Measurements from ENCODE around the gene UBR2. TPM values are rescaled to one million over a fixed set of nuclear protein-coding genes. Genes with fewer than 3 reads are reported as not detected.
"Not testable (repeated sequence)": the region's sequence is repeated elsewhere in the genome, so short reads cannot be mapped to it uniquely, and the experiment has no call there.

Gene UBR2
- total RNA-seq, 1 donor from 2014 or later: 17.8 TPM

DNA sequence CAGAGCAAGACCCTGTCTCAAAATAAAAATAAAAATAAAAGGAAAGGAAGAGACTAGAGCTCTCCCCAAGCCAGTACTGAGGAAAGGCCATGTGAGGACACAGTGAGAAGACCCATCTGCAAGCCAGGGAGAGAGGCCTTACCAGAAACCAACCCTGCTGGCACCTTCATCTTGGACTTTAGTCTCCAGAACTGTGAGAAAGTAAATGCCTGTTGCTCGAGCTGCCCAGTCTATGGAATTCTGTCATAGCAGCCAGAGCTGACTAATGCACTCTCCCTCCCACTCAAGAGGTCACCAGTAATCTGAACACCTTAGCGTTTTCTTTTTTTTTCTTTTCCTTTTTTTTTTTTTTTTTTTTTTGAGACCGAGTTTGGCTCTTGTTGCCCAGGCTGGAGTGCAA is 165.9 kb downstream of the UBR2 start:
- no peaks in the 10 kb centered on the region for H3K27me3 ChIP-seq
- intact Hi-C loops (cut with DNase I): no loop called here

DNA sequence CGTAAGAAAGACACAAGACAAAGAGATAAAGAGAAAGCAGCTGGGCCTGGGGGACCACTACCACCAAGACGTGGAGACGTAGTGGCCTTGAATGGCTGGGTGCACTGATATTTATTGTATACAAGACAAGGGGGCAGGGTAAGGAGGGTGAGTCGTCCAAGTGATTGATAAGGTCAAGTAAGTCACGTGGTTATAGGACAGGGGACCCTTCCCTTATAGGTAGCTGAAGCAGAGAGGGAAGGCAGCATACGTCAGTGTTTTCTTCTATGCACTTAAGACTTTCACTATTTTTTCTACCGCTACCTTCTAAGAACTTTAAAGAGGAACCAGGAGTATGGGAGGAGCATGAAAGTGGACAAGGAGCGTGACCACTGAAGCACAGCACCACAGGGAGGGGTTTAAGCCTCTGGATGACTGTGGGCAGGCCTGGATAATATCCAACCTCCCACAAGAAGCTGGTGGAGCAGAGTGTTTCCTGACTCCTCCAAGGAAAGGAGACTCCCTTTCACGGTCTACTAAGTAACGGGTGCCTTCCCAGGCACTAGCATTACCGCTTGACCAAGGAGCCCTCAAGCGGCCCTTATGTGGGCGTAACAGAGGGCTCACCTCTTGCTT is 170.1 kb downstream of the UBR2 start:
- intact Hi-C loops (cut with DNase I); H3K4me3 ChIP-seq; H3K36me3 ChIP-seq; H3K4me1 ChIP-seq; H3K27me3 ChIP-seq; DNase-seq (ENCODE audit: low spot score in 2 of 2); H3K9me3 ChIP-seq; H3K27ac ChIP-seq: not testable (repeated sequence)

More for the DNA sequence above, 165.9 kb downstream of the UBR2 start:
- no peak for DNase-seq (ENCODE audit: low spot score in 2 of 2)
- no peaks in the 10 kb centered on the region for H3K36me3 ChIP-seq
- H3K27ac ChIP-seq: no peak overlapping the region
- TF ChIP-seq, protein P1, sequence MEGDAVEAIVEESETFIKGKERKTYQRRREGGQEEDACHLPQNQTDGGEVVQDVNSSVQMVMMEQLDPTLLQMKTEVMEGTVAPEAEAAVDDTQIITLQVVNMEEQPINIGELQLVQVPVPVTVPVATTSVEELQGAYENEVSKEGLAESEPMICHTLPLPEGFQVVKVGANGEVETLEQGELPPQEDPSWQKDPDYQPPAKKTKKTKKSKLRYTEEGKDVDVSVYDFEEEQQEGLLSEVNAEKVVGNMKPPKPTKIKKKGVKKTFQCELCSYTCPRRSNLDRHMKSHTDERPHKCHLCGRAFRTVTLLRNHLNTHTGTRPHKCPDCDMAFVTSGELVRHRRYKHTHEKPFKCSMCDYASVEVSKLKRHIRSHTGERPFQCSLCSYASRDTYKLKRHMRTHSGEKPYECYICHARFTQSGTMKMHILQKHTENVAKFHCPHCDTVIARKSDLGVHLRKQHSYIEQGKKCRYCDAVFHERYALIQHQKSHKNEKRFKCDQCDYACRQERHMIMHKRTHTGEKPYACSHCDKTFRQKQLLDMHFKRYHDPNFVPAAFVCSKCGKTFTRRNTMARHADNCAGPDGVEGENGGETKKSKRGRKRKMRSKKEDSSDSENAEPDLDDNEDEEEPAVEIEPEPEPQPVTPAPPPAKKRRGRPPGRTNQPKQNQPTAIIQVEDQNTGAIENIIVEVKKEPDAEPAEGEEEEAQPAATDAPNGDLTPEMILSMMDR (IDR thresholded peaks at IDR 0.05): no peak
- no peaks in the 10 kb centered on the region for H3K9me3 ChIP-seq
- H3K4me1 ChIP-seq: peaks cover 0 to 5% of the 10 kb centered on the region in 2 donors
- no peak overlapping the region for H3K4me3 ChIP-seq

DNA sequence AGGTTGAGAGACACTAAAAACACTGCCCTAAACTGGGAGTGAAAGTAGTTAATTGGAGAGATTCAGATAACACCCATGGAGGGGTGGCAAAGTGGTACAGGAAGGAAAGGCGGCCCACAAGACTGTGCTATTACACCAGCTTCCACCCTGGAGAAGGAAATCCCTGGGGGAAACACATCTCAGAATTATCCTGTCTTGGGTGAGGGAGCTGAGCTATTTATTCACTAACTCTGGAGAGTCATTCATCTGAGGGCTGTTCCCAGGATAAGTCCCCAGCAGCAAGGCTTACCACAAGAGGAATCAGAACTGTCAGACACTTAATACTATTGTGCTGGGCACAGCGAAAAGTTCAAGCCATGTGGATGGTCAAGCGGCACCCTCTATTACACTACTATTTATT is 172.1 kb downstream of the UBR2 start:
- Histone ChIP-seq H3K27me3 (no peaks in the 10 kb centered on the region), H3K9me3 (no peaks in the 10 kb centered on the region), H3K4me3 (no peak overlapping the region), H3K27ac (no peak overlapping the region), H3K36me3 (no peaks in the 10 kb centered on the region), H3K4me1 (no peaks in the 10 kb centered on the region)
- DNase-seq (ENCODE audit: low spot score in 2 of 2): no peak
- TF ChIP-seq, protein P1 (IDR thresholded peaks at IDR 0.05): no peak
- intact Hi-C loops (cut with DNase I): no loop called here

DNA sequence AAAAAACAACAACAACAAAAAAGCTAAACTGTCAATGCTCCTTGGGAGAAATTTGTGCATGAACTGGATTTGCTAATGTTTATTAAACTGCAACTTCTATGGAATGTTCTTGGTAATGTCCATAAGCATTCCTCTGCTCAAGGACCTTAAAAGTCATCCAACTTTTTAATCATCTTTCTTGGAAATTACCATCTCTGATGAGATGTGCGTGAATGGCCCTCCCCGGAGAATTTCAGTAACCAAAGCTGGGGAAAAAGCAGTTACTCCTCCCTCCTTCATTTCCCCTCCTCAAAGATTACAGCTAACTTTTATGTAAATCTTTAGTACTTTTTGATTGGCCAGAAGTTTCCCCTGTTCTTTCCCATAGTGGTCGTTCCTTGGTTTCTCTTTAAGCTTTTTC is 176.9 kb downstream of the UBR2 start:
- DNase-seq (ENCODE audit: low spot score in 2 of 2): no peak
- no peaks in the 10 kb centered on the region for H3K27me3 ChIP-seq
- peaks cover 10 to 14% of the 10 kb centered on the region in 2 donors for H3K4me1 ChIP-seq
- intact Hi-C loops (cut with DNase I): loop anchor here (10.0 kb wide), 1 partner anchor 774 kb away; the partner anchor contains the start of genes LRRC73, POLR1C and YIPF3
- H3K27ac ChIP-seq: no peak overlapping the region
- H3K9me3 ChIP-seq: no peaks in the 10 kb centered on the region
- no peak overlapping the region for H3K4me3 ChIP-seq
- TF ChIP-seq, protein P1 (IDR thresholded peaks at IDR 0.05): no peak
- H3K36me3 ChIP-seq: no peaks in the 10 kb centered on the region

DNA sequence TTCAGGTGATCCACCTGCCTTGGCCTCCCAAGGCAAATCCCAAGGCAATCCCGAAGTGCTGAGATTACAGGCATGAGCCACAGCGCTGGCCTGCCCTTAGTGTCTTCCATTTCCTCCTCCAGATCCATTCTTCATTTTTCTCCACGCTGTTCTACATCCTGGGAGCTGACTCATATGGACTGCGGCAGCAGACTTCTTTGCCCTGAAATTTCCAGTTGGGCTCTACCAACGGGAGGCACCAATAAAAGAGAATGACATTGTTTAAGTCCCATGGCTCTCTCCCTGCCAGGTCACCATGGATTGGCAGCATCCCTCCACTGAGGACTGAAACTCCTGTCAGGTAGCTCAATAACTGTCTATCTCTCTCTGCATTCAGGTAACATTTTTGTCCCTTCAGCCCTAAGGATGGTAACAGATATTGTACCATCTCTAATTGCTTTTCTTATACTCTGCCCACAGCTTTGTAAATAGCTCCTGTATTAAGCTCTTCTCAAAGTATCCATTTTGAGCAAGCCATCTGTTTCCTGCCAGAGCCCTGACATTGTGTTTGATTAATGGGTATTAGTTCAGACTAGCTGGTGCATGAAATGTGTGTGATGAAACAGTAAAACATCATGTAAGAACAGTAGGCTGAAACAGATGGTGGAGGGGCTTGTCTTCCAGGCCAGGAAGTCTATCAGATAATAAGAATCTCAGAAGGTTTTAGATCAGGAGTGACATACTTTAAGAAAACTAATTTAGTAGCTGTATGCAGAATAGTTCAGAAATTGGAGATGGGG is 178.5 kb downstream of the UBR2 start:
- no peaks in the 10 kb centered on the region for H3K9me3 ChIP-seq
- intact Hi-C loops (cut with DNase I): loop anchor here (10.0 kb wide), 1 partner anchor 772 kb away; the partner anchor contains the start of genes LRRC73, POLR1C and YIPF3
- no peak for DNase-seq (ENCODE audit: low spot score in 2 of 2)
- peaks cover 10 to 14% of the 10 kb centered on the region in 2 donors for H3K4me1 ChIP-seq
- H3K4me3 ChIP-seq: no peak overlapping the region
- no peak overlapping the region for H3K27ac ChIP-seq
- H3K27me3 ChIP-seq: no peaks in the 10 kb centered on the region
- no peaks in the 10 kb centered on the region for H3K36me3 ChIP-seq
- TF ChIP-seq, protein P1 (IDR thresholded peaks at IDR 0.05): no peak

Other genes with a start within 250 kb of the UBR2 start
- 34.1 TPM for gene TRERF1, start 112.1 kb upstream of the UBR2 start, total RNA-seq
- 0.11 TPM for gene PRPH2, start 158.6 kb downstream of the UBR2 start, total RNA-seq
- 50.8 TPM for gene TBCC, start 182.1 kb downstream of the UBR2 start, total RNA-seq
- gene BICRAL, start 218.0 kb downstream of the UBR2 start, total RNA-seq: 9.7 TPM

Measured in ascending aorta (tissue), 2 donors.